ENCODE results near the gene EOGT. TPM values are rescaled to one million over a fixed set of nuclear protein-coding genes. Genes with fewer than 3 reads are reported as not detected.

EOGT gene
- polyA plus RNA-seq, 1 donor, result 12.2 TPM

GRCh38 chr3:68931406-68932149 is 81.9 kb downstream of the EOGT start:
- Histone ChIP-seq H3K36me3 (ENCODE audit: control insufficient read depth, insufficient read depth, low read length) (no peaks in the 10 kb centered on the region), H3K9me3 (ENCODE audit: control insufficient read depth, low read depth, low read length) (peaks cover 4% of the 10 kb centered on the region), H3K4me1 (ENCODE audit: control insufficient read depth, insufficient read depth, low read length) (no peaks in the 10 kb centered on the region), H3K27me3 (ENCODE audit: control insufficient read depth, insufficient read depth, low read length) (peaks cover 66% of the 10 kb centered on the region), H3K27ac (ENCODE audit: low read length) (no peak overlapping the region), H3K4me3 (ENCODE audit: low read length) (no peak overlapping the region)
- peak in 1 of 2 donors; percentile 10 for DNase-seq
- no CpG with 5 or more reads among the region's 41 CpGs for WGBS (ENCODE audit: insufficient coverage, low lambda C conversion rate)

Other genes starting within 250 kb of the EOGT start
- 0.40 TPM for gene TAFA4, start 81.1 kb downstream of the EOGT start, polyA plus RNA-seq
- gene TMF1, start 38.6 kb upstream of the EOGT start, polyA plus RNA-seq, result 43.3 TPM
- 53.6 TPM for gene UBA3, start 66.7 kb upstream of the EOGT start, polyA plus RNA-seq
- 67.3 TPM for gene ARL6IP5, start 71.3 kb upstream of the EOGT start, polyA plus RNA-seq
- gene LMOD3, start 108.9 kb upstream of the EOGT start, polyA plus RNA-seq, result 0.18 TPM